ENCODE measurements around the gene NCOA1.

- TF ChIP-seq CTCF (IDR thresholded peaks at IDR 0.05; ENCODE audit: poor library complexity, severe bottlenecking) (no peak), RAD21 (conservative IDR thresholded peaks at IDR 0.05) (no peak), POLR2AphosphoS5 (IDR thresholded peaks at IDR 0.05) (no peak)
These were observed 29.4 kb upstream of the NCOA1 start for GRCh38 chr2:24461685-24462084.
